GM15510 (cell line): ENCODE data around the gene MEIS2.

Experiments used
- POLR2A ChIP-seq: IDR thresholded peaks from 3 replicates; pipeline ENCODE4 v1.6.1; 2011; ENCODE audit warnings: borderline replicate concordance; ENCODE audit not compliant: insufficient read length; ENCODE audit errors: extremely low read depth

The MEIS2 gene

DNA sequence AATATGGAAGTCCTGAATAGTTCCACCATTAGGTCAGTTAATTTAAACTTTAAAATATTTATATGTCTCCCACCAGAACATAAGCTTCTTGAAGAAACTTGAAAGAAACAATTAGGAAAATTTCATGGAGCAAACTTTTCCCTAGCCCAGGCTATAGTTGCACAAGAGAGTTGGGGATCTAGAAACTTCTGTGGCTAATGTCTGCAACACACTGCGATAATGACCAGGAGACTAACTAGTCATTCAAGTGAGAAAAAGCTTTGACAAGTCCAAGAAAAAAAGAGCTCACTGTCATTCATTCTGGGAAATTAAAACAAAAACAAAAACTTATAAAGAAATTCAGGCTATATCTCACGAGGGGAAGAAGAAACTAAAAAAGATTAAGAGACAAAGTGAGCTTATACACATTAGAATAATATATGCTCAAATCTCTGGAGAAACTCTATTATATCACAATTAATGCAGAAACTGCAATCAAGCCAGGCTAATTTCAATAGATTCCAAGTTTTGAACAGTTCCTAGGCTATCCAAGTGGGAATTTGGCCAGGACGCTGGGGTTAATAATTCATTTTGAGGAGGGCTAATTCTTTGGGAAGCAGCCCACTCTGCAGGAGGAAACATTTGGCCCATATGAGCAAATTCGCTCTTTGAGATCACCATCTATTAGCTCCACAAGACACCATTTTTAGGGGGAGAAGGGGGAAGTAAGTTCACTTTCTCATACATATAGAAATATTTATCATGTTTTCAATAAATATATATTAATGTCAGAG, 134.6 kb downstream of the MEIS2 start:
- no peak for TF ChIP-seq POLR2A

DNA sequence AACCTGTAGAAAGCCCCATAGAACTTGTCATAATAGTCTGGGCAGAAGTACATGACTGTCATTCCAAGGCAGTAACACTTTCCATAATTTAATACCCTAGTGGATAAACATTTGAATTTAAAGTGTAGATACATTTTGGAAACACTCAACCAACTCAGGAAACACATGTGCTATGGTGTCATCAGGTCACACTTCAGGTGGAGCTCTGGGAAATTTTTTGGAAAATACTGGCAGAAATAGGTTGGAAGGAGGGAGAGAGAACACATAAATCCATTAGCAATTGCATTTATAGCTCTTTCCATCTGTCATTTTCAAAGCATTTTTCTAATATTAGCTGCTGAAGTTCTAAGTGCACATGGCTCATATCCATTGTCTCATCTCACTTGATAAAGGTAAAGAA, 135.7 kb downstream of the MEIS2 start:
- TF ChIP-seq POLR2A = no peak

DNA sequence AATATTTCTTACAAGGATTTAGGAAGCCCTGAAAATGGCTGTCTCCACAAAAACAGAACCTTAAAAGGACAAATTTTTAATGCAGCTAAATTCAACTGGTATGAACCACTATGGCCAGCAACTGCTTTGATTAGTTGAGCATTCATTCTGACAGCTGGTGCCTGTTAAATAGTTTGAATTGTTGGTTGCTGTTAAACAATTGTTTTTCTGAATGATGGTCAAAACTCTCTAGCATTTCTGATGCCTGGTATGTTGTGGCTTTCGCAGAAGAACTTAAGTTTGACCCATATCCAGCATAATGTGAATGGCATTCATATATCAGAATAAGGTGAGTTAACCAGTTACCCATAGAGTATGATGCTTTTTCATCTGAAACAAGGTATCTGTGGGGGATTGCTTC, 138.4 kb downstream of the MEIS2 start:
- no peak for TF ChIP-seq POLR2A

DNA sequence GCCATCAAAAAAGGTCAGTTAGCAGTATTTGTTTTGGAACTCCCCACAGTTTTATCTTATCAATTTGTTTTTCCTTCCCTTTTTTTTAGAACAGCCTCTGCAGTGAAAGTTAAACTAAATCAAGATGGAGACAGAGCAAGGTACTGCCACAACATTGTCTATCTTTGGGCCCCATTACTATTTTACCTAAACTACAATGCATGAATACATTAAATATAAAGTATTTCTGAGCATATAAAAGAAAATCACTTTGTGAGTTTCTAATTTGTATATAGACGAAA, 139.5 kb downstream of the MEIS2 start:
- no peak for TF ChIP-seq POLR2A

DNA sequence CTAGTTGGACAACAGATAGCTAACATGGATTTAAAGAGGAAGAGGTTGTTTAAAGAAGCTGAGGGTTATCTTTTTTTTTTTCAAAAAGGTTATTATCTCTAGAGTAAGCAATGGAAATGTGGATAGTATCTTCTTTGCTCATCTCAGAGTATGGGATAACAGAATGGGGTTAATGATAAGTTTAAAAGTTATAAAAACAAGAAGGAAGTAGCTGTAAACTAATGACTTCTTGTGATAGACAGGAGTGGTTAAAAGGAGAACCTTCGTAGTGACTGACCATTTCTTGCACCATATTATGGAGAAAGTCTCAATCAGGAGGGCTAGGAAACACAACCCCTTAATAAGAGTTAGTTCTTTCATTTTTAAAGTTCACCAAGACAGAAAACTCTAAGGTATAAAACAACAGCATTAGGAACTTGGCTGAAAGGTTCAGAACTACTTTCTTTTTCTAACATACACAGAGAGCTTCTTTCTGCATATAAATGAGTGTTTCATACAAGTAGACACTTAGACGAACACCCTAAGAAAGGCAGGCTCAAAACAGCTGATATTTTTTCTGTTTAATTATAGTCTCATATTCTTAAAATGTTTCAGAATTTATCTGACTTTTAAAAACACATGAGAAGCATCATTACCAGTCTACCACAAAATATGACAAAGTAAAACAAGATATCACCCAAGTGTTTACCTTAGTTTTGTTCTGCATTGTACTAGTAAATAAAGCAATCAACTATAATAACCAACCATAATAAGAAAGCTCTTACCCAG, 140.0 kb downstream of the MEIS2 start:
- TF ChIP-seq POLR2A = no peak

DNA sequence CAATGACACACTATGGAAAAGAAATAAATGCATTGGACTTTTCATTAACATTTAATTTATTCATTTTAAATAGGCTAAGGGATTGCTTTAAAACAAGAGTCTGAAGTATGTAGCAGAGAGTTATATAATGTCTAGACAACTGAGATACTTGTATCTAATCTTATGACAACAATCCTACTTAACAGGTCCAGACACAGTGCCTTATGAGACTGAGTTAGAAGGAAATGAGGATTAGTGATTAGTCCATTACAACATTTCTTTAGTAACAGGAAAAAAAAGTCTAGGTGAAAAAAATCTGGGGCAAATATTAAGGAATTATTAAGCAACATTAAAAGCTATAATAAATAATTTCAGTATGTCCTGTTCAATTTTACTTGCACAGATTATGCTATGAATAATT, 140.6 kb downstream of the MEIS2 start:
- TF ChIP-seq POLR2A = no peak

DNA sequence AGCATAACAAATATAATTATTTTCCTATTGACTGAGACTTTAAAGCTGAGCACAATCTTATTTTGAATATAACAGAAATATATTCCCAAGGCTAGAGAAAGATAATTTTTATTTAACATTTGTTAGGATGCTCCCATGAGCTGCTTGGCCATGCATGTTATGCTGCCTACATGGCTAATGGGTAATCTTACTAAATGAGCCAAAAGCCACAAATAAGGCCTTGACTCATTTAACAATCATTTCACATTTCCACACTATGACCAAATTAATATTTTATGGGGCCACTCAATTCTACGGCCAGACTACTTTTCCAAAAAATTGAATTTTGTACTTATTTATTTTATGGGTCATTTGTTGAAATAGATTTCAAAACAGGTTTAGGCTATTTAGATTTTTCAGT, 141.7 kb downstream of the MEIS2 start:
- no peak for TF ChIP-seq POLR2A

DNA sequence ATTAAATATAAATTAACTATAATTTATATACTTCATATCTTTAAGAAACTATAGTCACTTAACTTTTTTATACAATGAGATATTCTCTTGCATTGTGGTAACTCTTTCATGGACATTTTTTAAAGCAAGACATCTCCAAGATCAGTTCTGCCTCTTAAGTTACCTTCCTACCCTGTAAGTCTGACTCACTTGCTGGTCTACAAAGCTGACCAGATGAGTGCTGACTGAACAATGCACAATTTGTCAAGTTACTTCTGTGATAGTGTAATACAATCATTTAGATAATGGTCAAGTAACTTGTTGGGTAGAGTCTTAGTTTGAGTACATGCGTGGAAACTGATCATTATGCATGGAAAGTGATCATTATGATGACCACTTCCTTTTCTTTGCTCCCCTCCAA, 145.9 kb downstream of the MEIS2 start:
- no peak for TF ChIP-seq POLR2A

DNA sequence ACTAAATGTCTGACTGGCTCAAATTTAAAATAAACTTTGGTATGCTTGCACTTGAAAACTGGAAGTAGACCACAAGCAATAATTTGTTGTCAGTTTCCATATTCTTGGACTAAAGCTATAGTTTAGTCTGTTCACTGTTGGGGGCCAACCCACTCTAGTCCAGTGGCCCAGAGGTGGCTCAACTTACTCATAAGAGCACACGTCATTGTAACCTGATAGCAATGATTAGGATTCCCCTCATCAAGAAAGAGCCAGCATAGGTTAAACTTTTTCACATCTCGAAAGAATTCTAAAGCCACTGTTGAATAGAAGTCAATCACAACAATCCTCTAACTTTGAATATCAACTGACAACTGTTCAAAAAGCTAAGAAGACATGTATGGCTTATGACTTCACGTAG, 147.0 kb downstream of the MEIS2 start:
- TF ChIP-seq POLR2A = no peak

DNA sequence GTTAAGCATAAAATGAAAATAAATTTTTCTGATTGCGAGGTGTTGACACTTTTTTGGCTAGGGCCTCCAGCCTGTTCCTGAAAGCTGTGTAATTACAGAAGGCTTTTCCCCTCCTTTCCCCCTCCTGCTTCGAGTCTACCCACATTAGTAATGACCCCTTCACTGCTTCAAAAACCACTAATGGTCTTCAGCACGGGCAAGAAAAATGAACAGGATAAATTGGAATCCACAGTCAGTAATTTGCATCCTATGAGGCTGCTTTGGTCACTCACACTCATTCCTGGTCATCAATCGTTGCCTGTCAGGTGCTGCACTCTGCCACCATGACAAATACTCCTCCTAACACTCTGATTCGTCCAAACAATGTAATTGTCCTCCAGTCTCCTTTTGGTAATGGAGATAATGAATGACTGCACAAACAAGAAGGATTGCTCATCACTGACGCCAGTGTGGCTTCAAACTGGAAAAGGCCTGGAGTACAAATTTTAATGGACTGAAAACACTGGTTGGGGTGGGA, 148.6 kb downstream of the MEIS2 start:
- no peak for TF ChIP-seq POLR2A

DNA sequence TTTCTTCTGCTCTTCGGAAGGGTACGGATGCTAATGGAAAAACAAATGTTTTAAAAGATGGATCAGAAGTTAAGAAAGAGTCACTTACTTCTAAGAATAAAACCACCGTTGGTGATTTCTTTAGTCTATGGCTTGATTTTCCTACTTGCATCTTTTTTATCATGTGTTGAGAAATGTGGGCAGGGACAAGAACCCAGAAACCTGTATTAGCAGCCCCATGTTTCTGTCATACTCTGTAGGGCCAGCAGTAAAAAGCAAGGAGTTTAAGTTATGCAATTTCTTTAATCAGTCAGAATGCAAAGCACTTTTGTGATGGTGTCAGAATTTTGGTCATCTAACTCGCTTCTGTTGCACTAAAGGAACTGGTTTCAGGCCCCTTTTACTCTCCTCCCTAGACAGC, 150.0 kb downstream of the MEIS2 start:
- no peak for TF ChIP-seq POLR2A

DNA sequence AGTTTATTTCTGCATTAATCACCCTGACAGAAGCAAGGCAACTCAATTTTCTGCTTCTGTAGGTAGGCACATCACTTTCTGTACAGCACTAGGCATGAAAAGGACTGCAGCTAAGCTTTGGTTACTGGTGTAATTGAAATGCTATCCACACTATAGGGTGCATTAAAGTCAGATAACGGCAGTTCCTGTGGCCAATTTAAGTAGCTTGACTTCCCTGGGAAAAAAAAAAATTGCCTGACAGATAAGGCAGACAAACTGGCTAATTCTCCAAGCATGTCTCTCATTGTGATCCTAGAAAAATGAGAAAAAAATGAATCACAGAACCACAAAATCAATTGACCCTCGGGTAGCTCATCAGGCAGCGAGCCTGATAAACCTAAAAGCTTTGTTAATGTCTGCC, 151.4 kb downstream of the MEIS2 start:
- no peak for TF ChIP-seq POLR2A

DNA sequence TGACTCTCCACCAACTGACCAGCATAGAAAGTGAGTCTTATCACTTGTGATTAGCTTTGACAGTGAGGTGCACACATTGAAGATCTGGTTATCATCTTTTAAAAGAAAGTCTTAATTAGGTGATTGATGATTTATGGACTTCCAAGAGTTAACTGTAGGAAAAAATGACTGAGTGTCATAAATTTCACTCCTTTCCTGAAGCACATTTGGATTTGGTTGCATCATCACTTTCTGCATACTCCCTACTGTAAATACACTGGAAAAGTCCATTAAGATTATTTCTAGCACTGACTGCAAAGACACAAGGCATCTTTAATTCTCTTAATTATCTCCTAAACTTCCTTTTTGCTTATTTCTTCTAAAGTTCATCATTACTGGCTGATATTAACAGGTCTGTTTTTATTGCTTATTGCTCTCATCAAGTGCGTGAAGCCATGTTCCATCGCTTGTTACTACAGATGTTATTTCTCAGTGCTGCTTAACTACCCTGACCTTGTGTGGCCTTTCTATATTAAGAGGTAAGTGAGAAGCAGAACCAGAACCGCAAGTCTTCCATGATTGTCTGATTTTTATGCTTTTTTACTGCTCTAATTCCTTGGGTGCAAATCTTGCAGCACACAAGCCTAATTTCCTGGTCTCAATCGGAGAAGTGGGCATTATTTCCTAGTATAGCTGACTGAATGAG, 153.2 kb downstream of the MEIS2 start:
- no peak for TF ChIP-seq POLR2A

DNA sequence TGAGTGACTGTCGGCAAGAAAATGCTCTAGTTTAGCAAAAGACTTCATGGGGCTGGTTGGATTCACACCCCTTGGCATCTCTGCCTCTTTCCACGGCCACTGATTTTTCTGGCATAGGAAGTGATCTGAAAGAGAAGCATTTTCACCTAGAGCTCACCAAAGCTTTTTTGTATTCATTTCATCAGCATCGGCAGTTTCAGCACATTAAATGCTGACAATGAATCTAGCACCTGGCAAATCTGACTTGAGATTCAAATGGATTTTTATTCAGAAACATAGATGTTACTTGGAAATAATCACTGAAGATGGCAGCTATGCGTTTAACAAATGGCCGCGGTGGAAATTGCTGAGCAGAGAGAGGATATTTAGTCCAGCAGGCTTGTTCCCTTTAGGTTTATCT, 155.9 kb downstream of the MEIS2 start:
- no peak for TF ChIP-seq POLR2A

DNA sequence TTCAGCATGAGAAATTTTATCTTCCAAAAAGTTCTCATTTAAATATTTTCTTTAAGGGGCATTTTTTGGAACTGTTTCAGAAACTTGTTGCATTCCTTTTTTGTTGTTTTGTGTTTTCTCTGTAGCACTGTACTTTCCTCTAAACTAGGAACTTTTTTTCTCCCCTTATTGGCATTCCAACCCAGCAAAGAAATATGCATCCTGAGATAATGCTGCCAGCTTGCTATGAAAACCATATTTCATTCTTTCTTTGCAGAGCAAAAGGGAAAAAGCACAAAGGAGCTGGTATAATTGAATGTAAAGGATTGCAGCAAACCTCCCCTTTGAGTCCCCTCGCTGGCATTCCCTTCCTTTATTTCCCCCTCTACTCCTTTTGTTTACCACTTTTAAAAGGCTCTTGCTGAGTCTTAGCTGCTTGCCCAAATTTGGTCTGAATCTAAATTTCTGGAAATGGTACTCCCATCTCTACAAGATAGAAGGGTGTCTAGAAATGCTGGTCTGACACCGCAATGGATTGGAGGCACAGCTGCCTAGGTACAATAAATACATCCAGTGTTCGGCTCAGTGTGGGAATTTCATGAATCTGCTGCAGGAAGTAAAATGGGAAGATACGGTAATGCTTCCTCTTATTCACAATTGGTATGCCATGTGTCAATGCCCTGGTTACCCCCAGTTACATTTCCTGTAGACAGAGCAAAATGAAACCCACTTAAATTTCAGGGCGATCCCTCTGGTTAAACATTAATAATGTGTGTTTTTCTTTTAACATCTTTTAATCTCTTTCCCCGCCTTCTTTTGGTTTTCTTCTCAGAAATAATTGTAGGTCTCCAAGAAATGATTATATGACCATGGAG, 156.6 kb downstream of the MEIS2 start:
- TF ChIP-seq POLR2A = no peak
